ENCODE data around the gene ADRA1B.

The ADRA1B gene

DNA sequence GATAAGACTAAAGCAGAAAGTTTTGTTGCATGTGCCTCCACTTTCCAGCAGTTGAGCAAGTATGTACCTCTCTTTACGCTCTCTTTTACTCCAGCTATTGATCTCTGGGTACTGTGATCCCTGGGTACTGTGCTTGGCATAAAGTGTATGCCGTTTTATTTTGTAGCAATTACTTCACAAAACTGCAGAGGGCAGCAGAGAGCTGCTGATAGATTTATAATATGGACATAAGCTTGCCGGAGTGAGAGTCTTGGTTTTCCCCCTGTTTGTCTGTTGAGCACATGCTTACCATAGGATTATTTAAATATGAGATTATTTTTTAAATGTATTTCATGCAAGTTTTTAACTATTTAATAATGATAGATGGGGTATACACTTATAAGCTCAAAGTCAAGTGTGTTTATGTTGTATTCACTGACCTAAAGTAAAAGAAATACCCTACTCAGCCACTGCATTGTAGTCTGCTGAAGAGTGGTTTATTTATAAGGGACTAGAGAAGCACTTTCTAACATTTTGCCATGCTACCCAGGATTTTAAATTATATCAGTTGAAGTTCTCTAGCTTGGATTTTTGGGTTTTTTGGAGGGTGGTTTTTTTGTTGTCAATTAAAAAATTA lies 105.7 kb downstream of the ADRA1B start:
- peak; percentile 13 for DNase-seq

Data from stimulated activated CD4-positive, alpha-beta T cell treated with anti-CD3 and anti-CD28 coated beads, Interleukin-12 subunit alpha, Interleukin-12 subunit beta, amount 100 ng/mL, for 4 hours (primary cell).